DMS153 treated with DMSO at 0.1 percent for 48 hours (cell line): ENCODE measurements around the gene FLVCR2.
"Not testable (repeated sequence)": the region's sequence is repeated elsewhere in the genome, so short reads cannot be mapped to it uniquely, and the experiment has no call there.

ENCODE experiments used
- DNase-seq: peaks from one replicate; lab custom pipeline; 2025; ENCODE audit not compliant: unreplicated experiment; lab: John Stamatoyannopoulos, UW

The FLVCR2 gene

DNA sequence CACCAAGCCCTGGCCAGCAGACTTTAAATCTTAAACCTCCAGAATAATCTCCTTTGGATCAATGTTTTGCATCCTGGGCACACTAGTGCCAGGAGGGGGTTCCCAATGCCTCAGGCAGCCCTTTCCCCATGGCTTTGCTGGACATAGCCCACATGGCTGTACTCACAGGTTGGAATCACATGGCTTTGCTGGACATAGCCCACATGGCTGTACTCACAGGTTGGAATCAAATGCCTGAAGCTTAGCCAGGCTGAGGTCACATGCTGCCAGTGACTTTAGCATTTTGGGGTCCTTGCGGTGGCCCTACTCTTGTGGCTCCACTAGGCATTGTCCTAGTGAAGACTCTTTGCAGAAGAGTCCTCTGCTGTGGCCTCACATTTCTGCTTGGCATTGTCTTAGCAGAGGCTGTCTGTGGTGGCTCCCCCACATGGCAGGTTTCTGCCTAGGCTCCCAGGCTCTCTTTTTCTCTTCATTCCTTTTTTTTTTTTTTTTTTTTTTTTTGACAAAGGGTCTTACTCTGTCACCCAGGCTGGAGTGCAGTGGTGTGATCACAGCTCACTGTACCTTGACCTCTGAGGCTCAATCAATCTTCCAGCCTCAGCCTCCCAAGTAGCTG is 13.0 kb downstream of the FLVCR2 start:
- no peak for DNase-seq

DNA sequence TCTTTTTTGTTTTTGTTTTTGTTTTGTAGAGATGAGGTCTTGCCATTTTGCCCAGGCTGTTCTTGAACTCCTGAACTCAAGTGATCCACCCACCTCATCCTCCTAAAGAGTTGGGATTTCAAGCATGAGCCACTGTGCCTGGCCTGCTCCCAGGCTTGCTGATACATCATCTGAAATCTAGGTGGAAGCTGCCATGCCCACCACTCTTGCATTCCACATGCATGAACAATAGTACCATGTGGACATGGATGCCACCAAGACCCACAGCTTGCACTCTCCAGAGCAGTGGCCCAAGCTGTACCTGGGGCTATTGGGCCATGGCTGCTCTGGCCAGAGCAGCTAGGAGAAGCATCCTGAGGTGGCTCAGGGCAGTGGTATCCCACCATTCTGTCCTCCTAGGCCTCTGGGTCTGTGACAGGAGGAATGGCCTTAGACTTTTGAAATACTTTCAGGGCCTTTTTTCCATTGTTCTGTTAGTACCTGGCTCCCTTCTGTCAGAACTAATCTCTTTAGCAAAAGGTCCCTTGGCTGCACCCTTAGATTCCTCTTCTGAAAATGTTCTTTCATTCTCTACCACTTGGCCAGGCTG is 13.7 kb downstream of the FLVCR2 start:
- DNase-seq: no peak

- no peak for DNase-seq
Observed at GRCh38 chr14:75595226-75595625, 16.8 kb downstream of the FLVCR2 start.

DNA sequence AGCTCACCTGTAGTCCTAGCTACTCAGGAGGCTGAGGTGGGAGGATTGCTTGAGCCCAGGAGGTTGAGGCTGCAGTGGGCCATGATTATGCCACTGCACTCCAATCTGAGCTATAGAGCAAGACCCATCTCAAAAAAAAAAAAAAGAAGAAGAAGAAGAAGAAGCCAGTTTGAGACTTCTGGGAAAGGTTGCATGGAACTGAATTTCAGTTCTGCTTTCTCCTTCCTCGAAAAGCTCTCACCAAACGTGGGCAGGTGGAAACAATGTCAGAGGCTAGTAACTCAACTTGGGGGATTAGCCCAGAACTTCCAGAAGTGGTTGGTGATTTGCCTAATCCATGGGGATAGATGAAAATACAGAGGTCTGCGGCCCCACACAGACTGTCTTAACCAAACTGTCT is 18.7 kb downstream of the FLVCR2 start:
- no peak for DNase-seq

GRCh38 chr14:75600100-75600499 is 21.7 kb downstream of the FLVCR2 start:
- not testable (repeated sequence) for DNase-seq

- not testable (repeated sequence) for DNase-seq
Observed at GRCh38 chr14:75601061-75601460, 22.6 kb downstream of the FLVCR2 start.

- DNase-seq: no peak
Observed at GRCh38 chr14:75602503-75602902, 24.1 kb downstream of the FLVCR2 start.

DNA sequence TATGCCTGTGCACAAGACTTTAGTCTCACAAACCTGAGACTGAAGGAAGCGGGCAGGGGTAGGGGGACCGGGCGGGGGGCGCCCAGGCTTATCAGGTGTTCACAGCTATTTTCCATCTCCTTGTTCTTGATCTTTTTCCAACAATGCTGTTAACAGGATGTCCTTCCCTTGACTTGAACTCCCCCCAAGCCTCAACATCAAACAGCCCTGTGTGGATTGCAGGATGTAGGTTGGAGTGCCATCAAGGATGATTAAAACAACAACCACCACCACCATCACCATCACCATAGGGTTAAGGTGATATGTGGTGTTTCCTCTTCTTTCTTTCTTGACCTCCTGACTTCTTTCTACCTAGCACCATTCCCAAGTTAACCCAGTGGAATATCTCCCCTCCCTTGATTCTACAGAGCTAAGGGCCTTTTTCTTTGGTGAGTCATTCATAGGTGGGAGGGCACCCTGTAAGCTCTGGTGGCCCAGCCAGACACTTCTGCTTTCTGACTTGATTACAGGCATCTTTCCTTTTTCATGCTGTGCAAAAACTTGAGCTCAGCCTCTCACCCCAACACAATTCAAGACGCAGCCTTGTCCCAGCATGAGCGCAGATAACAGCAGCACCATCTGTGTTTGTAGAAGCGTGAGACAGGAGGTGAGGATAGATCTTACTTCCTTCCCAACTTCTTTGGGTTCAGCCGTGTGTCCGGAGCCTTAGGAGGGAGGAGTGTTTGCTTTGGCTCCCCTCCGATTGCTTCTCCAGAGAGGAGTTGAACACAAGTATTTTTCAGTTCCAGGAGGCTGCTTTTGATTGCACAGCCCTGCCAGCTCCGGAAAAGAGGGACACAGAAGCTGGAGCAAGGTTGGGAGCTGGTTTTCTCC is 26.8 kb downstream of the FLVCR2 start:
- no peak for DNase-seq

DNA sequence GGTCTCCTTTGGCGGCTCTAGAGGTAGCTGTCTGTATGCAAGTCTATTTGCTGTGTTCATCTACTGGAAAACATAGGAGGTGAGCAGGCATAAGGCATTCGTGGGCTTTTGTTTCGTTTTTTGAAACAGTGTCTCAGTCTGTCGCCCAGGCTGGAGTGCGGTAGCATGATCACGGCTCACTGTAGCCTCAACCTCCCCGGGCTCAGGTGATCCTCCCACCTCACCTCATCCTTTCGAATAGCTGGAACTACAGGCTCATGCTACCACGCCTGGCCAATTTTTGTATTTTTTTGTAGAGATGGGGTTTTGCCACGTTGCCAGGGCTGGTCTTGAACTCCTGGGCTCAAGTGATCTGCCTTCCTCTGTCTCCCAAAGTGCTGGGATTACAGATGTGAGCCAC is 27.5 kb downstream of the FLVCR2 start:
- no peak for DNase-seq

- no peak for DNase-seq
Observed at GRCh38 chr14:75607044-75607443, 28.6 kb downstream of the FLVCR2 start.

DNA sequence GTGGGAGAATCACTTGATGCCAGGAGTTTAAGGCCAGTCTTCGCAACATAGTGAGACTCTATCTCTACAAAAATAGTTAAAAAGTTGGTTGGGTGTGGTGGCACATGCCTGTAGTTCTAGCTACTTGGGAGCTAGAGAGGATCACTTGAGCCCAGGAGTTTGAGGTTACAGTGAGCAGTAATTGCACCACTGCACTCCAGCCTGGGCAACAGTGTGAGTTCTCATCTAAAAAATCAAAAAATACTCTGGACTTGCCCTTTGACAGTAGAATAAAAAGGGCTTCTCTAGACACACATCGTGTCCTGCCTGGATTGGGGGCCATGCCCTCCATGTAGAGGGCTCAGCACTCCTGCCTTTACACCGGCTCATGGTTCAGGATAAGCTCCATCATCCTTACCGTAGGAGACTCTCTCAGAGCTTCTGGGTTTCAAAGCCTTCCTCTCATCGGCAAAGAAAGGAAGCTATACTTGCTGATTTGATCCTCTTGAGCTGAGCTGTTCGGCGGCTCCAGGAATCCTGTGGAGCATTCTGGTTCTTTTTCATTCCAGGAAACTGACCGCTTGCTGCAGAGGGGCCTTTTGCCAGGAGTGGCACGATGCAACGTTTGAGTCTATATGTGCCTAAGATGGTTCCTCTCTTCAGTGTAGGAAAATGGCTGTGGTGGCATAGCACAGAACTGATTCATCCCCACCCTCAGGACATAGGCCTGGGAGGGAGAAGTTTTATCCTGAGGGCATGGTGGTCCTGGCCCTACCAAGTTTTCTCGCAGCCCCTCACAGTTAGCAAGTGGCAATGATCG is 29.6 kb downstream of the FLVCR2 start:
- no peak for DNase-seq

- DNase-seq: no peak
Observed at GRCh38 chr14:75609116-75609515, 30.7 kb downstream of the FLVCR2 start.

- no peak for DNase-seq
Observed at GRCh38 chr14:75609606-75610475, 31.4 kb downstream of the FLVCR2 start.

- DNase-seq: no peak
Observed at GRCh38 chr14:75610834-75611233, 32.4 kb downstream of the FLVCR2 start.

- no peak for DNase-seq
Observed at GRCh38 chr14:75612157-75612556, 33.7 kb downstream of the FLVCR2 start.

DNA sequence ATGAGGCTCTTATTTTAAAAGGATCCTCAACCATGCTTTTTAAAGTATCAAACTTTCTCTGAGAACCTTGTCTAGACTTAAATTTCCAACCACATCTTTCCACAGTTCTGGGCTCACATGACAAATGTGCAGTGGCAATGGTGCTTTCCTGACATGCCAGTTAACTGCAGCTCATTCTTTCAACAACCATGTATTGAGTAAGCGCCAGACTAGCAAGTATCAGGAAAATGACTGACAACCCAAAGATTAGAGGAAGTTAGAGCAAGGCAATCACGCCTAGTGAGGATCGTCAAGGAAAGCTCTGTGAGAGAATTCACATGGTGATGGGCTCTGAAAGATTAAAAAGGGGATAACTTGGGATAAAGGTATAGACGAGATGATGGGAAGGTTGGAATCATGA is 35.8 kb downstream of the FLVCR2 start:
- no peak for DNase-seq

GRCh38 chr14:75615200-75615599 is 36.8 kb downstream of the FLVCR2 start:
- no peak for DNase-seq

- no peak for DNase-seq
Observed at GRCh38 chr14:75619548-75619947, 41.1 kb downstream of the FLVCR2 start.

DNA sequence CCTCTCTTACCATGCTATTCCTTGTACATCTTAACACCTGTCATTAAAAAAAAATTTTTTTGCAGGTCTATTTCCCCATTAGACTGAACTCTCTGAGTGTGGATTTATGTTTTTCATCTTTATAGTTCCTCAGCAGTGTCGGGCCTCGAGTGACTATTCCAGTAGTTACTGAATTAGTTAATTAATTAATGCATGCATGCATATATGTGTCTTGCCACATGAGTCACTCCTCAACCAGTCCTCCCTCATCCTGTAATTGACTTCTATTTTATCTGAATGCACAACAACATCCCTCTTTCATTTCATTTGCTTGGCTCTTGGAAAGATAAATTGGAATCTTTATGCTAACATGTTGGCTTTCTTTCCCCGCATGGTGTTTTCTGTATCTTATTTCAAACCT is 46.6 kb downstream of the FLVCR2 start:
- no peak for DNase-seq

- DNase-seq: no peak
Observed at GRCh38 chr14:75626396-75626795, 48.0 kb downstream of the FLVCR2 start.
